ENCODE measurements around the gene MRPL40. TPM values are rescaled to one million over a fixed set of nuclear protein-coding genes. Genes with fewer than 3 reads are reported as not detected.

Gene MRPL40
- total and polyA plus RNA-seq, 10 of the 15 experiments (the other 5 are each of a cell fraction or from before 2014, with no cell fraction given) = 41.2 to 207 (median 69.1) TPM

GRCh38 chr22:19463491-19464469 is 31.4 kb downstream of the MRPL40 start:
- Histone ChIP-seq H3K9me3 (replicated peaks; ENCODE audit: control insufficient read depth, insufficient read depth, low read length) (no peaks in the 10 kb centered on the region), H3K79me2 (ENCODE audit: control insufficient read depth, insufficient read depth, low read length) (no peaks in the 10 kb centered on the region), H2AFZ (ENCODE audit: control insufficient read depth, low read depth, low read length) (no peak overlapping the region), H3K9ac (ENCODE audit: control insufficient read depth, insufficient read depth, low read length) (no peak overlapping the region), H3K4me1 (ENCODE audit: control insufficient read depth, insufficient read depth, low read length) (no peaks in the 10 kb centered on the region), H4K20me1 (ENCODE audit: control insufficient read depth, insufficient read depth) (peaks cover 2% of the 10 kb centered on the region; the same call in 1 of the 2 replicates), H3K4me3 (no peak overlapping the region), H3K4me2 (ENCODE audit: control insufficient read depth, insufficient read depth) (no peak overlapping the region), H3K36me3 (ENCODE audit: control insufficient read depth in 2 of 2, insufficient read depth in 2 of 2, low read length in 1 of 2) (peaks cover 22 to 34% of the 10 kb centered on the region in 2 experiments), H3K27ac (ENCODE audit: control insufficient read depth, insufficient read depth) (no peak overlapping the region), H3K27me3 (replicated peaks in 1 of 2; ENCODE audit: control insufficient read depth in 2 of 2, insufficient read depth in 2 of 2, low read length in 1 of 2) (no peaks in the 10 kb centered on the region)
- no TSS peak for BruUV-seq (replicated peaks)
- in situ Hi-C loops (cut with MboI) = no loop called here
- ChIA-PET CTCF (interaction anchor here (0.9 to 1.4 kb wide), 3 partner anchors 11 to 168 kb away, joined by 3 read pairs; no protein-coding TSS in a partner anchor), SMC1A (ENCODE audit: uncharacterized antibody, unreplicated experiment) (interaction anchor here (1.0 to 1.2 kb wide), 2 partner anchors 10 to 18 kb away, joined by 3 read pairs; no protein-coding TSS in a partner anchor), POLR2A (interaction anchor here (1.3 kb wide), 1 partner anchor 18 kb away, joined by 3 read pairs; no protein-coding TSS in a partner anchor), RAD21 (ENCODE audit: unreplicated experiment) (no interaction called here)
- TF ChIP-seq SMAD1 (IDR thresholded peaks at IDR 0.05; ENCODE audit: low read depth, partially characterized antibody) (no peak), POU2F2 (IDR thresholded peaks at IDR 0.05; ENCODE audit: borderline replicate concordance, low read depth, low read length) (no peak), CHD1 (IDR thresholded peaks at IDR 0.05; ENCODE audit: low read depth, low read length) (no peak), TCF7 (IDR thresholded peaks at IDR 0.05; ENCODE audit: borderline replicate concordance) (no peak), TARDBP (IDR thresholded peaks at IDR 0.05; ENCODE audit: borderline replicate concordance) (no peak)
- DNase-seq (ENCODE audit: low read depth, low spot score) (no peak), FAIRE-seq (no peak), ATAC-seq (no peak)
- intact Hi-C loops (cut with micrococcal nuclease; ENCODE audit: unreplicated experiment) = no loop called here
- WGBS (ENCODE audit: insufficient coverage, insufficient replicate concordance, low lambda C conversion rate, missing lambda C conversion rate) = 89% methylated on average over 7 of the region's 7 CpGs

- CTCF ChIA-PET = interaction anchor here (0.5 kb wide), 1 partner anchor 259 kb away, joined by 4 read pairs; no protein-coding TSS in a partner anchor
- peaks cover 2% of the 10 kb centered on the region; the same call in 1 of the 2 replicates for H4K20me1 ChIP-seq (ENCODE audit: control insufficient read depth, insufficient read depth)
- no peaks in the 10 kb centered on the region for H3K4me1 ChIP-seq (ENCODE audit: control insufficient read depth, insufficient read depth, low read length)
- SMC1A ChIA-PET (ENCODE audit: uncharacterized antibody, unreplicated experiment) = interaction anchor here (1.0 to 1.2 kb wide), 2 partner anchors 10 to 19 kb away, joined by 3 read pairs; no protein-coding TSS in a partner anchor
- no peaks in the 10 kb centered on the region for H3K9me3 ChIP-seq (replicated peaks; ENCODE audit: control insufficient read depth, insufficient read depth, low read length)
- no peak overlapping the region for H3K9ac ChIP-seq (ENCODE audit: control insufficient read depth, insufficient read depth, low read length)
- H2AFZ ChIP-seq (ENCODE audit: control insufficient read depth, low read depth, low read length) = no peak overlapping the region
- RAD21 ChIA-PET (ENCODE audit: unreplicated experiment) = no interaction called here
- WGBS (ENCODE audit: insufficient coverage, insufficient replicate concordance, low lambda C conversion rate, missing lambda C conversion rate) = 94% methylated on average over 1 of the region's 1 CpG
- in situ Hi-C loops (cut with MboI) = no loop called here
- intact Hi-C loops (cut with micrococcal nuclease; ENCODE audit: unreplicated experiment) = no loop called here
- no peak for TF ChIP-seq HDAC6 (IDR thresholded peaks at IDR 0.05; ENCODE audit: unreplicated experiment)
- TF ChIP-seq ATF7 (IDR thresholded peaks at IDR 0.05; ENCODE audit: low read depth) = no peak
- no peak for TF ChIP-seq SPI1 (IDR thresholded peaks at IDR 0.05; ENCODE audit: borderline replicate concordance, insufficient read depth, low read depth, low read length)
- no peak for TF ChIP-seq CREB1 (IDR thresholded peaks at IDR 0.05; ENCODE audit: low read depth)
- no peak for TF ChIP-seq NR2F1 (conservative IDR thresholded peaks at IDR 0.05)
- no peak for TF ChIP-seq SKIL (IDR thresholded peaks at IDR 0.05; ENCODE audit: low read depth, poor library complexity, severe bottlenecking)
- TF ChIP-seq CHD4 (IDR thresholded peaks at IDR 0.05) = no peak
- TF ChIP-seq IKZF1 (conservative IDR thresholded peaks at IDR 0.05) = no peak
- TF ChIP-seq MEF2B (IDR thresholded peaks at IDR 0.05; ENCODE audit: partially characterized antibody, poor library complexity, severe bottlenecking) = no peak
- BruUV-seq (replicated peaks) = no TSS peak
- H3K4me3 ChIP-seq = no peak overlapping the region
- FAIRE-seq (no peak), DNase-seq (ENCODE audit: low read depth, low spot score) (no peak), ATAC-seq (no peak)
- no peak overlapping the region for H3K4me2 ChIP-seq (ENCODE audit: control insufficient read depth, insufficient read depth)
- H3K27ac ChIP-seq (ENCODE audit: control insufficient read depth, insufficient read depth) = no peak overlapping the region
- POLR2A ChIA-PET = interaction anchor here (0.8 kb wide), 1 partner anchor 14 kb away, joined by 3 read pairs; no protein-coding TSS in a partner anchor
- no peaks in the 10 kb centered on the region for H3K79me2 ChIP-seq (ENCODE audit: control insufficient read depth, insufficient read depth, low read length)
- H3K27me3 ChIP-seq (replicated peaks in 1 of 2; ENCODE audit: control insufficient read depth in 2 of 2, insufficient read depth in 2 of 2, low read length in 1 of 2) = no peaks in the 10 kb centered on the region
- peaks cover 26 to 35% of the 10 kb centered on the region in 2 experiments for H3K36me3 ChIP-seq (ENCODE audit: control insufficient read depth in 2 of 2, insufficient read depth in 2 of 2, low read length in 1 of 2)
Measured at GRCh38 chr22:19464546-19464945, 32.2 kb downstream of the MRPL40 start.
